Esophagus muscularis mucosa (tissue), 4 donors: ENCODE results near the gene C16orf87.

Experiments used
- CTCF ChIP-seq, 3 experiments: fragments of 200-600 bp in 2 of 3; fragments of 450-650 bp in 1 of 3; sonication (generic) in 2 of 3; IDR thresholded peaks; one replicate each; pipeline ENCODE4 v1.5.1; 2017 to 2019; ENCODE audit warnings: antibody characterized with exemption in 3 of 3, mild to moderate bottlenecking in 2 of 3, moderate library complexity in 1 of 3
- EP300 ChIP-seq: sonication (generic); formaldehyde crosslinking; IDR thresholded peaks from one replicate; pipeline ENCODE4 v1.6.1; 2017; ENCODE audit warnings: antibody characterized with exemption
- POLR2AphosphoS5 ChIP-seq, 2 donors: sonication (generic); formaldehyde crosslinking; IDR thresholded peaks; one replicate each; pipeline ENCODE4 v1.6.1; 2017; ENCODE audit warnings: antibody characterized with exemption in 2 of 2

GRCh38 chr16:46832757-46833459 lies 1.9 kb upstream of the C16orf87 start:
- TF ChIP-seq CTCF (IDR thresholded peaks at IDR 0.05) (no peak), EP300 (no peak), POLR2AphosphoS5 (IDR thresholded peaks at IDR 0.05) (no peak)
